ENCODE measurements around the gene APOM.

The APOM gene

DNA sequence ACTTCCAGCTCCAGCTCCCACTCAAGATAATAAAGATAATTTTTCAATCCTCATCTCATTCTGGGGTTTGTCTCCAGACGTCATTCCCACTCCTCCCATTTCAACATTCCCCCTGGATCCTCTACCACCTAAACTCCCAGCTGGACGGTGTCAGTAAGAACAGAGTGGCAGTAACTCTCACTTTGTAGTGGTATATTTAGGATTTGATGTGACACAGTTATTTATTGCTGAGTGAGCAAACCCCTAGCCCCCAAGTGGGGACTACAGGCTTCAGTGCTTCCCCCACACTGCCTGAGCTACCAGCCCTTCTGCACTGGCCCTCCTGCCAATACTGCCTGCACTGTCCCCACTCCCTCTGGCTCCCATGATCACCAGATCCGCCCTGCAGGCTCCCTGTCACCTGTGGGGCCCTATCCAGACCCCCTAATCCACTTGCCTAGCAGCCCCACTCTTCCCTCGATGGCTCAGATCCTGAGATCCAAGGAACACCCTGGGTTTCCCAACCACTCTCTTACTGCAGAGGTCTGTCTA is 2.5 kb downstream of the APOM start:
- no peak for DNase-seq (ENCODE audit: low read depth)

DNA sequence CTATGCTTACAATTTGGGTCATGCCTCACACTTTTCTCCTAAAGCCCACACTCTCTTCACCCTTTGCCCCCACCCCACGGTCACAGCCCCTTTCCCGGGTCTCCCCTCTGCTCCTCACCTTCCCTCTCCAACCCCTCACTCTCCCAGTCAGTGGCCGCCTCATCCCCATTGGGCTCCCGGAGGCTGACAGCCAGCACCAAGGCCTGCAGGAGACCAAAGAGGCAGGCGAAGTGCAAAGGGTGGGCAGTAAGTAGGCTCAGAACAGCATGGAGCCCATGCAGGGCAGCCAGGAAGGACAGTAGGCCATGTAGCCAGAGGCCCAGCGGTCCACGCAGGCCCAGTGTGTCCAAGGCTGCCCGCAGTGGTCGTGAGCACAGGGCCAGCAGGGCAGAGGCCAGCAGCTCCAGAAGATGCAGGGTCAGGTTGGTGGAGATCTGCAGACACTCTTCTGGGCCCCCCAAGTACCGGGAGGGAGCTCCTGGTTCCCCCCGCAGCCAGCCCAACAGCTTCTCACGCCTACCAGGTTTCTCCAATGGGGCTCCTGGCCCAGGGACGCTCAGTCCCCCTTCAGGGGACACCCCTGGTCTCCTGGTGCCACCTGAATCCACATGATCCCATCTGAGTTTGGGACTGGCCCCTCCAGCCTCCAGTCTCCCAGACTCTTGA is 3.4 kb downstream of the APOM start:
- no peak for DNase-seq (ENCODE audit: low read depth)

DNA sequence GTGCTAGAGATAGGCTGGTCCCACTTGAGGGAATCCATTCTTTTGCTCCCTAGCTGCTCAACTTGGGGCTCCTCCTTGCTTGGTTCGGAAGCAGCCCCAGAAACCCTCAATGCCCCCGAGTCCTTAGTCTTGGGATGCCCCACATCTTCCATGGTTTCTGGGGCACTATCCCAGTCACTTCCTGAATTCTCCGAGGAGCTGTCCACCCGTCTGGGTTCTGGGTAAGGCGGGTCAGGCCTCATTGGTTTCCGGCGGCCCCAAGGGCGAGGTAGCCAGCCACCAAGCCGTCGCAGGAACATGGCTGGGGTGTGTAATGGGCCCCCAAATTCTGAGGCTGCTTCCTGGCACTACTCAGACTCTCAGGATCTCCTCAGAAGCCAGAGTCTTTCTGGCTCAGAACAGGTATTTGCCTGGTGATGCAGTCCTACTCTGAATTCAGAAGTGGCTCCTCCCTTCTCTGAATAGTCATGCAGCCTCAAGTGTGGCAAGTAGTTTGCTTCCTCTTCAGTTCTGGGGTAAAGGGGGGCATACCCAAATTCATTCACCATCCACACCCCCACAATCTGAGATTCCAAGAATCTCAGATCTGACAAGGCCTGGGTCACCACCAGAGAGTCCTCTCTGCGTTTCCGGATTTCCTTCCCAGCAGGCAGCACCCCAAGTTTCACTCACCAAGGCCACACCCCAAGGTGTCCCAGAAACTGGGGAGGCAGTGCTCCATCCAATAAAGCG is 4.1 kb downstream of the APOM start:
- peak; percentile 36 for DNase-seq (ENCODE audit: low read depth)

DNA sequence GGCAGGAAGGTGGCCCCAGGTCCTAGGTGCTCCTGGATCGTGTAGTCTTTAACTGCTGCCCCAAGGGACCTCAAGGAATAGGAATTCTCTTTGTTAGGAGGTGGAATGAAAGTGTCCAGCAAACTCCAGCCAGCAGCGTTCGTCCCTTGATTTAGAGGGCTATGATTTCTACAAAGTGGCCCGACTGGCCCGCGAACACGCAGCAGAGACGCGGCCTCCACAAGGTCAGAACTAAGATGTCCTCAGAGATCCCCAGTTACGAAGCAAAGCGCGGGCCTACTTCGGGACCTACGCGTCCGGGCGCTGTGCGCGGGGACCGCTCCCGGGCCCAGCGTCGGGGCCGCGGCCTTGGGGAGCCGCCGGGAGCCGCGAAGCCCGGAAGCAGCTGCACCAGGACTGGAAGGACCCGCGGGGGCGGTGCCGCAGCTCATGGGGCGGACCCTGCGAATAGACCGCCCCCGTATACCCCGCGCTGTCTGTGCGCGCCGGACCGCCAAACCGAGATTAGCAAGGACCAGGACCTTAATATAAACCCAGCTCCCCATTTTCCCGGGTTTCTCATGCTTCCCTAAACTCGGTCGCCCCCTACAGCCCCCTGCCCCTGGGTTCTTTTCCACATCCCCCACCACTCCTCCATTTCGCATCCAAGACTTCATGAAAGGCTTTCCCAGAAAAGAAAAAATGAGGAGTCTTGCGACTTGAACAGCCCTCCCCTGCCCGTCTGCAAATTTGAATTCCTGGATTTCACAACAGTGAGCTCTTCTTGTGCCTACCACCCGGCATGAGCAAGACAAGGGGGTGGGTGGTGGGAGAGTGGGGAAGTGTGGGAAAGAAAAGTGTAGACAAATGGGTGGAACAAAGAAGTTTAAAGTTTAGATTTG is 4.9 kb downstream of the APOM start, which contains the start of gene C6orf47:
Gene C6orf47, minus strand, starts transcription at position 398 of the 881 bp plus-strand sequence. CDS start 831 bp downstream, outside the sequence.
- peak; percentile 85 for DNase-seq (ENCODE audit: low read depth)

DNA sequence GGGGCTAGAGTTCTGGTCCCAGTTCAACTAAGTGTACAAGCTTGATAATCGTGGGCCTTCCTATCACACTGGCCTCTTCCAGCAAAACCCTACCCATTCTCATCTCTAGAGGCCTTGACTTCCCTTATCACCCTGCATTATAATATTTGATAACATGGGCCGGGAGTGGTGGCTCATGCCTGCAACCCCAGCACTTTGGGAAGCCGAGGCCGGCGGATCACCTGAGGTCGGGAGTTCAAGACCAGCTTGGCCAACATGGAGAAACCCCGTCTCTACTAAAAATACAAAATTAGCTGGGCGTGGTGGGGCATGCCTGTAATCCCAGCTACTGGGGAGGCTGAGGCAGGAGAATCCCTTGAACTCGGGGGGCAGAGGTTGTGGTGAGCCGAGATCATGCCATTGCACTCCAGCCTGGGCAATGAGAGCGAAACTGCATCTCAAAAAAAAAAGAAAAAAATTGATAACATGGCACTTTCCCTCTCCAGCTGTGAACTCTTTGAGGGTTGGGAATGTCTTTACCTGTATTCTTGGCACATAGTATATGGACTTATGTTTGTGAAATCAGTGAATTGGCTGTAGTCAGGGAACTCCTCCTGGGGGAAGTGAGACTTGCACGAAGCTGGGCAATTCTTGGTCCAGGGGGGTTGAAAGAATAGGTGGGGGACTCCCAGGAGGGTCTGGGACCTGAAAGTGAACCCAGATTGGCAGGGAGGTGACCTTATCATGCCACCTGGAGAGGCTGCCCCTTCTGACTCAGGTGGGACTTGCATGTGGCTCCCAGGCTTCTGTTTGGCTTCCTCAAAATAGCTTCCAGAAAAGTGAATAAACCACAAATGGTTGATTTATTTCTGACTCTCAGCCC is 5.8 kb downstream of the APOM start:
- no peak for DNase-seq (ENCODE audit: low read depth)

DNA sequence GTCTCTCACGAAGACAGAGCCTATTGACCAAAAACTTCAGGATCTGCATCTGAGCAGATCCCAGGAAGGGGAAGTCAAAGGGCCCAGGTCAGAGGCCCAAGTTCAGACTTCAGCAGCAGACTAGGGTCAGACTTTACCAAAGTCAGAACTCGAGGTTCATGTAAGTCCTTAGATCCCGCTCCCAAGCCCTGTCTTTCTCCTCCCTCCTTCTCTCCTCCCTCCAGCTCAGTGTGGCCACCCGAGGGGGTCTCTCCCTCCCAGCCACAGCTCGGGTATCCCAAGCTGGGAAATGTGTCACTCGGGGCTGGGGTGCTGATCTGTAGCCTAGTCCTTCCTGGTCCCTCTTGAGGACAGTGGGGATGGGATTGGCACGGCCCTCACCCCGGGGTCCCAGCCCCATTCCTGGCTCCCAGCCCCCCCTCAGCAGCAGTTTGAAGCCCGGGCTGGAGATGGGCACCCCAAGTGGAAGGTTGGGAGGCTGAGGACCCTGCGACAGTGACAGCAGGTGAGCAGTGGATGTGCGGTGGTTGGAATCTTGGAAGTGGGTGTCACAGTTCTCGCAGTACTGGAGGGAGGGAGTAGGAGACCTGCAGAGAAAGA is 6.5 kb downstream of the APOM start:
- no peak for DNase-seq (ENCODE audit: low read depth)

DNA sequence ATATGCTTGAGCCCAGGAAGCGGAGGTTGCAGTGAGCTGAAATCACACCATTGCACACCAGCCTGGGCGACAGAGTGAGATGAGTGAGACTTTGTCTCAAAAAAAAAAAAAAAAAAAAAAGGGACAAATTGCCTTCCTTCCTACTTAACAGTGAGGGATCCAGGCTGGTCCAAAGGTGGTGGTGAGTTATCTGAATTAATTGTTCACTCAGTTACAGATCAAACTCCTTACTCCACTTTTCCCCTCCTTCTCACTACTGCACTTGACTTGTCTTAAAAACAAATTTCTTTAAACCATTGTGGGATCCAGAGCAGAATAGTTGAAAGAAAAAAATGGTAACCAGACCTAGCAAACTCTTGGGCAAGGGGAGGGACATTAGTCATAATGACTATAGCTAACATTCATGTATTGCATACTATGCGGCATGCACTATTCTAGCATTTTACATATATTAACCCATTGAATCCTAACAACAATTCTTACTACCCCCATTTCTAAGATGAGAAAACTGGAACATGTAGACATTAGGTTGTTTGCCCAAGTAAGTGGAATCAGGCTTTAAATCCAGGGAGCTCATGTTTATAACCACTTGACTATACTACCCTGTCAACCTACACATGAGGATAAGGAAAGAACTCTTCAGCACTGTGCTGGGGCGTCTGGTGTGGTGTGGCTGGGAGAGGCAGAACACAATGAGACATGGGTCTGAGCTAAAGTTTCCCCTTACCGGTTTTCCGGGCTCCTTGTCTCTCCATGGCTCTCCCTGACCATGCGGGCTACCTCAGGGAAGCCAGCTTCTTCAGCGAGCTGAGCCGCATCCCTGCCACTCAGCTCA is 7.6 kb downstream of the APOM start:
- peak; percentile 69 for DNase-seq (ENCODE audit: low read depth)

DNA sequence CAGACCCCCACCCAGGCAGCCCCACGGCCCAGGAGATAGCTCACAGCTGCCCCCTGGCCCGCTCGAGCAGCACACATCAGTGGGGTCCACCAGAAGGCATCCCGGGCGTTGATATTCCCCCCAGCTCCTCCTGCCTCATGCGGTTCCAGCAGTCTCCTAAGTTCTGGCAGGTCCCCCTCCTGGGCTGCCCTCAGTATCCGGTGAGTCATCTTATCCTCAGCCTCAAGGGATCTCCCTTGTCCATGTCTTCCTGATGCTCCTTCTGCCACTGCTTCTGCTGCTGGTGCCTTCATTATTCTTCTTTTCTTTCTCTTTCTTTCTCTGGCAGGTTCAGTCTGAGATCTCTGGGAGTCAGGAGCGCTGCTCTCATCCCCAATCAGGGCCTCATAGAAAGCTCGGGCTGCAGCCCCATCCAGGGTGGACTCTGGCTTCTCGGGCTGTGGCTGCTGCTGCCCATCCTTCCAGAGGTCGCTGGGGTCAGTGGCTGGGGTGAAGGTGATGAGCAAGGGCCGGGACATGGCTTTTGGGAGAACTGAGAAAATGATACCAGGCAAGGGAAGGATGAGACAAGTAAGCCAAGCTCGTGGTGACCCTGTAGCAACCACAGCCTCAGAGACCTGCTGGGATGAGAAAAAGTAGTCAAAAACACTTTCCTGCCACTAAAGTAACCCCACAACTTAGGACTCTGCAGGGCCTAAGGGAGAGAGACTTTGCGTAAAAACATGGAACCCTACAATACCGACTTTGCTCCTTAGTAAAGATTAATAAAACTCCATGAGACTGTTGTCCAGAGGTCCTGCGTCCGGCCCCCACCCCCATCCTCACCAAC is 8.5 kb downstream of the APOM start:
- DNase-seq (ENCODE audit: low read depth), result peak; percentile 87

DNA sequence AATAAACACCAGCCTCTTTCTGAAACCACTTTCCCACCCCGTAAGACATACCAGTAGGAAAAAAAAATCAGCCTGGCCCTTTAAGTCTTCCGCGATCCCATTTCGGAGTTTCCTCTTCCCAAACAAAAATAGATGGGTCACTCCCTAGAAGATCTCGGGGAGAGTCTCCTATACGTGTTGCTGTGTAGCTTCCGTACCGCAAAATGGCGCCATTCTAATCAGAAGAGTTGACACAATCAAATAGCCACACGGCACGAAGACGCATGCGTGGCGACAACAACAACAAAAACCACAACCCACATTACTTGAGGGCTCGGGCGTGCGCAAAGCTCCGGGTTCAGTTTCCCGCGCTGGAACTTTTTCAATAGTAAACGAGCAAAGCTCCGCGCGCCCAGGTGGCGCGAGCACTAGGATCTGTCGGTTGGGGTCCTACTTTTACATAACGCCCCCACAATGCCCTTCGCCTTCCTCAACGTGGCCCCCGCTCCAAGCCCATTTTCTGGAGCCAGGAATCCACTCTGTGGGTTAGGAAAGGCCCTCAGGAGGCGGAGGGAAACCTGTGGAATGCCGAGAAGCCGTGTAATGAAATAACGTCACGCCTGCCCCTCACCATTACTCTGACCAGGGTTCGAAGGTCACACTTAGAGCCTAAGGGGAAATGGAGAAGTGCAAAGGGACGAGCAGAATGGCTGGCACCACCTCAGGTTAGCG is 9.3 kb downstream of the APOM start, which contains the start of gene GPANK1:
Gene GPANK1, minus strand, starts transcription at position 208 of the 711 bp plus-strand sequence. CDS start 519 bp downstream, outside the sequence.
- peak; percentile 96 for DNase-seq (ENCODE audit: low read depth)

DNA sequence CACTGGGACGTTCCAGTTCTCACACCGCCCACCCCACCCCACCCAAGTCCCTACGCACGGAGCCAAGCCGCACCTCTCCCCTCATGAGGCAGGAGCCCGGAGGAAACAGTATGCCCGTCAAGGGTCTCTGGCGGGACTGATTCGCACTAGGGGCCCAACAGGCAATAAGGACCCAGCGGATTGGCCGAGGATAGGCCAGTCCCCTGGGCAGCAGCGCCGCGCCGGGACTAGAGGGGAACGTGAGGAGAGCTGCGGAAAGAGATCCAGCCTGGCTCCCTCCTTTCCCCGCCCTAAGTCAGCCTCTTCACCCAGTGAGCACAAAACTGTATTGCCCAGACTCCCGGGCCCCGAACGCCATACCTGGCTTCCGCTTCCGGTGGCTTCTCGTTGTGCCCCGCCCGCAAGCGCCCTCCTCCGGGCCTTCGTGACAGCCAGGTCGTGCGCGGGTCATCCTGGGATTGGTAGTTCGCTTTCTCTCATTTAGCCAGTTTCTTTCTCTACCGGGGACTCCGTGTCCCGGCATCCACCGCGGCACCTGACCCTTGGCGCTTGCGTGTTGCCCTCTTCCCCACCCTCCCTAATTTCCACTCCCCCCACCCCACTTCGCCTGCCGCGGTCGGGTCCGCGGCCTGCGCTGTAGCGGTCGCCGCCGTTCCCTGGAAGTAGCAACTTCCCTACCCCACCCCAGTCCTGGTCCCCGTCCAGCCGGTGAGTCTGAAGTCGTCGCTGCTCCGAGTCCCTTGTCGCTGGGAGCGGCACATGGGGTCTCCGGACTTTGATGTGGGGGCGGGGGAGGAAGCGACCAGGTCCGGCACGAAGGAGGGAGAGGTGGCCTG is 10.0 kb downstream of the APOM start, which contains the start of gene CSNK2B:
Gene CSNK2B, plus strand, starts transcription at position 580 of the 836 bp plus-strand sequence. CDS start 752 bp downstream, outside the sequence.
- DNase-seq (ENCODE audit: low read depth), result peak; percentile 98

DNA sequence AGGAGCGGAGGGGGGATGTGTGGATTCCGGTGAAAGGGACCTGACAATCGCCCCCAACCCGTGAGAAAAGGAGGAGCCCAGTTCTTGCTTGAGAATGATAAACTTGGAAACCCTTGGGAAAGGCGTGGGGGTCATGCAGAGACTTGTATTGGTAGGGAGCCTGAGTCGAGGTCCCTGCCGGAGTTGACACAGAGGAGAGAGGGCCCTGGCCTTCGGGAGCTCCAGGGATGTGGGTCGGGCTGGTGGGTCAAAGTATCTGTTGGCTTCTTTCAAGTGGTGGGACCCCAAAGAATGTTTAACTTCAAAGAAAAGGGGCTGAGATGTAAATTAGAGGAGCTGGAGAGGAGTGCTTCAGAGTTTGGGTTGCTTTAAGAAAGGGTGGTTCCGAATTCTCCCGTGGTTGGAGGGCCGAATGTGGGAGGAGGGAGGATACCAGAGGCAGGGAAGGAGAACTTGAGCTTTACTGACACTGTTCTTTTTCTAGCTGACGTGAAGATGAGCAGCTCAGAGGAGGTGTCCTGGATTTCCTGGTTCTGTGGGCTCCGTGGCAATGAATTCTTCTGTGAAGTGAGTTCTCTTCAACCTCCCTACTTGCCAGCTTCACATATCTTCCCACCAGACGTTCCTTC is 10.8 kb downstream of the APOM start:
- peak; percentile 51 for DNase-seq (ENCODE audit: low read depth)

DNA sequence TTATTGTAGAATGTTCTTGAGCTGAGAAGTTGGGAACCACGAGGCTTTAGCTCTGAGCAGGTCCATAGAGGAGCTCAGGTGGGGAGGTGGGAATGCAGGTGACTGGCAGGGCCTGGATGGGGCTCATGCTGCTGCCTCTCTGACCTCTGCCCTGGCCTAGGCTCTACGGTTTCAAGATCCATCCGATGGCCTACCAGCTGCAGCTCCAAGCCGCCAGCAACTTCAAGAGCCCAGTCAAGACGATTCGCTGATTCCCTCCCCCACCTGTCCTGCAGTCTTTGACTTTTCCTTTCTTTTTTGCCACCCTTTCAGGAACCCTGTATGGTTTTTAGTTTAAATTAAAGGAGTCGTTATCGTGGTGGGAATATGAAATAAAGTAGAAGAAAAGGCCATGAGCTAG is 14.0 kb downstream of the APOM start, which contains the start of gene LY6G5B:
Gene LY6G5B, plus strand, starts transcription at position 301 of the 400 bp plus-strand sequence. CDS start 975 bp downstream, outside the sequence.
- DNase-seq (ENCODE audit: low read depth), result no peak

DNA sequence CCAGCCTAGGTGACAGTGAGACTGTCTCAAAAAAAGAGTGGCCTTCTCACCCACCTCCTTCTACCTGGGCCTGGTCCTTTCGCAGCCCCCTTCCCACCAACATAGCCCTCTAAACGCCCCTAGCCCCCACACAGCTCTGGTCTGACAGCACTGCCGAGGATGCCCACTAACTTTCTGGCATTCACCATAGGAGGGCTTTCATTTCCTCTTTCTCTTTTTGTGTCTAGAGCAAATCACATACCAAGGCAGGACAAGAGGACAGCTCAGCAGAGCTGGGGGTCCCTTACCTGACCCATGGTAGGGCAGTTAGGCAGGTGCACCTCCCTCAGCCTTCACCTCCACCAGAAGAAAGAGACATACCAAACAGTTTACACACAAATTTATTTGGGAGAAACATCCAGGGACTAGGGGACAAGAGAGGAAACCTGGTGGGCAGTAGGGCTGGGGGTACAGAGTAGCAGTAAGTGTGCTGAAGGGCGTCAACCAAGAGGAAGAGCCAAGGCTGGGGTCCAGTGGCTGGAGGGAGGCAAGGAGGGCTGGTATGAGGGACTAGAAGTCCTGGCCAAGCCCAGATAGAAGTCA is 20.7 kb downstream of the APOM start:
- DNase-seq (ENCODE audit: low read depth), result no peak

DNA sequence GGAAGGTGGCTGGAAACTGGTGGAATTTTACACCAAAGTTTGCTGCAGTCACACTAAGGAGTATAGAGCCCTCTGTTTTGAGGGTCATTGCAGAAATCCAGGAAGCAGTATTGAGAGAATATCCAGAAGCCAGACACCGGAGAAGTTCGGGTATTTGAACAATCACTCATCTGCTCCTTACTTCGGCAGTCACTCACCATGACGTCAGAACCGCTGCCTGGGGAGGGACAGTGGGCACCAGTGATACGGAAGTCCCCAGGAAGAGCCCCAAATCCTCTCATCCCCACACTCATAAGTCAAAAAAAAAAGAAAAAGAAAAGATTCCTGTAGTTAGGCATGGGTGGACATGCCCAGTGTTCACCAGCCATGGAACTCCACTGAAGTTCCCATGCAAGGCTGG is 21.2 kb downstream of the APOM start:
- no peak for DNase-seq (ENCODE audit: low read depth)

DNA sequence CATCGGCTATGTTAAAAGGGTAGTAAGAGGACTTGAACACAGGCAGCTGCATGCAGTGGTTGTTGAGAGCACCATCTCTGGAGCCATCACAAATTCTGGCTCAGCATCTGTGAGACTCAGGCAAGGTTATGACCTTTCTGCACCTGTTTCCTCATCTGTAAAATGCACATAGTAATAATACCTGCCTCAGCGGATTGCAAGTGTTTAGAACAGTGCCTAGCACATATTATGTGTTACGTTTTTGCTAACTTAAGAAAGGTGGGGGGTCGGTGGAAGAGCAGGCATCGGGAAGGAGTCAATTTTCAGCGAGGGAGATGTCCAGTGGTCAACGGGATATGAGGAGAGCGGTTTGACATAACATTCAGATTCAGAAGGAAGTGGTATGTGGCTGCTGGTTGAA is 22.3 kb downstream of the APOM start:
- DNase-seq (ENCODE audit: low read depth), result no peak
